AG10803 (cell line): Measurements from ENCODE around the gene CTNNBIP1.
A peak's percentile ranks its signal among the peaks of the same experiment; 100 is the strongest.

ENCODE experiments used
- DNase-seq: peaks from one replicate; pipeline ENCODE4 v3.0.0; 2010; ENCODE audit warnings: low read depth
- H3K4me3 ChIP-seq: 2 replicates; pipeline ENCODE4 v1.5.1; 2011; ENCODE audit warnings: mild to moderate bottlenecking, low read length, control low read depth
- TF ChIP-seq, protein P1 (sequence below): conservative IDR thresholded peaks from 2 replicates; pipeline ENCODE4 v1.5.1; 2011; ENCODE audit warnings: mild to moderate bottlenecking, low read length, control low read depth, inconsistent platforms

Gene CTNNBIP1

DNA sequence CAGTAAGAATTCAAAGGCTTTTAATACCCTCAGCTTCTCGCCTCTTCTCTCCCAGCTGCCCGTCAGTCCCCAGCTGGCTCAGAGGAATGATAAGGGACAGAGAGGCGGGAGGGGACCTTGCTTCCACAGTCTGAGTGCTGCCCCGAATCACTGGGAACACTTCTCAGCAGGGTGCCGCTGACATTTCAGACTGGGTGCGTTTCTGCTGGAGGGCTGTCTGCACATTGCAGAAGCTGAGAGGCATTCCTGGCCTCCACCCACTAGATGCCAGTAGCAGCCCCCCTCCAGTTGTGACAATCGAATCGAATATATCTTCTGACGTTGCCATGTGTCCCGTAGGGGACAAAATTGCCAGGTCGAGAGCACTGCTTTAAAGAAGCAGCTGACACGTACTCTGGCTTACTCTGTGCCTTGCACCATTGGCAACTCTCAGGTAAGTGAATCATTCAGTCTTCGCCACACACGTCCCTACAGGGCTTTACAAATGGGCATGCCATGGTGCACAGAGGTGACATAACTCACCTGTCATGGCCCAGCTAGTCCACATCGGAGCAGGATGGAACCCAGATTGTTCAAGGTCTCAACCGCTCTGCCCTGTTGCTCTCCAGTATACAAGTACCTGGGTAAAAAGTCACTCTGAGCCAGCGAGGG, 23.9 kb downstream of the CTNNBIP1 start:
- H3K4me3 ChIP-seq, result no peak overlapping the region
- no peak for DNase-seq
- TF ChIP-seq, protein P1, sequence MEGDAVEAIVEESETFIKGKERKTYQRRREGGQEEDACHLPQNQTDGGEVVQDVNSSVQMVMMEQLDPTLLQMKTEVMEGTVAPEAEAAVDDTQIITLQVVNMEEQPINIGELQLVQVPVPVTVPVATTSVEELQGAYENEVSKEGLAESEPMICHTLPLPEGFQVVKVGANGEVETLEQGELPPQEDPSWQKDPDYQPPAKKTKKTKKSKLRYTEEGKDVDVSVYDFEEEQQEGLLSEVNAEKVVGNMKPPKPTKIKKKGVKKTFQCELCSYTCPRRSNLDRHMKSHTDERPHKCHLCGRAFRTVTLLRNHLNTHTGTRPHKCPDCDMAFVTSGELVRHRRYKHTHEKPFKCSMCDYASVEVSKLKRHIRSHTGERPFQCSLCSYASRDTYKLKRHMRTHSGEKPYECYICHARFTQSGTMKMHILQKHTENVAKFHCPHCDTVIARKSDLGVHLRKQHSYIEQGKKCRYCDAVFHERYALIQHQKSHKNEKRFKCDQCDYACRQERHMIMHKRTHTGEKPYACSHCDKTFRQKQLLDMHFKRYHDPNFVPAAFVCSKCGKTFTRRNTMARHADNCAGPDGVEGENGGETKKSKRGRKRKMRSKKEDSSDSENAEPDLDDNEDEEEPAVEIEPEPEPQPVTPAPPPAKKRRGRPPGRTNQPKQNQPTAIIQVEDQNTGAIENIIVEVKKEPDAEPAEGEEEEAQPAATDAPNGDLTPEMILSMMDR, result no peak

DNA sequence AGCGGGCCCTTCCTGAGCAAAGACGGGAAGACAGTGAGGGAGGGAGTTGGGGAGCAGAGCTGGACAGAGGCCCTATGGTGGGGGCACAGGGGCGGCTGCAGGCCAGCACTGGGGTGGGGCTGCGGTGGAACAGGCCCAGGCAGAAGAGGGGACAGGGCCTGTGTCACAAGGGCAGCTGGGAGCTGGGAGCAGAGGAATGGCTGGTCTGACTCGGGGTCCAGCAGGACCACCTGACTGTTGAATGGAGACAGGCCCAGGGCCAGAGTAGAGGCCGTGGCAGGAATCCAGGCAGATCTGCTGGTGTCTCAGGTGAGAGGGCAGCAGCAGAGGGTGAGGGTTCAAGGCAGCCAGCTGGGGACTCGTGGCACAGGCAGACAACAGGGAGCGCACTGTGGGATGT, 25.3 kb downstream of the CTNNBIP1 start:
- DNase-seq, result no peak
- TF ChIP-seq, protein P1, result no peak

DNA sequence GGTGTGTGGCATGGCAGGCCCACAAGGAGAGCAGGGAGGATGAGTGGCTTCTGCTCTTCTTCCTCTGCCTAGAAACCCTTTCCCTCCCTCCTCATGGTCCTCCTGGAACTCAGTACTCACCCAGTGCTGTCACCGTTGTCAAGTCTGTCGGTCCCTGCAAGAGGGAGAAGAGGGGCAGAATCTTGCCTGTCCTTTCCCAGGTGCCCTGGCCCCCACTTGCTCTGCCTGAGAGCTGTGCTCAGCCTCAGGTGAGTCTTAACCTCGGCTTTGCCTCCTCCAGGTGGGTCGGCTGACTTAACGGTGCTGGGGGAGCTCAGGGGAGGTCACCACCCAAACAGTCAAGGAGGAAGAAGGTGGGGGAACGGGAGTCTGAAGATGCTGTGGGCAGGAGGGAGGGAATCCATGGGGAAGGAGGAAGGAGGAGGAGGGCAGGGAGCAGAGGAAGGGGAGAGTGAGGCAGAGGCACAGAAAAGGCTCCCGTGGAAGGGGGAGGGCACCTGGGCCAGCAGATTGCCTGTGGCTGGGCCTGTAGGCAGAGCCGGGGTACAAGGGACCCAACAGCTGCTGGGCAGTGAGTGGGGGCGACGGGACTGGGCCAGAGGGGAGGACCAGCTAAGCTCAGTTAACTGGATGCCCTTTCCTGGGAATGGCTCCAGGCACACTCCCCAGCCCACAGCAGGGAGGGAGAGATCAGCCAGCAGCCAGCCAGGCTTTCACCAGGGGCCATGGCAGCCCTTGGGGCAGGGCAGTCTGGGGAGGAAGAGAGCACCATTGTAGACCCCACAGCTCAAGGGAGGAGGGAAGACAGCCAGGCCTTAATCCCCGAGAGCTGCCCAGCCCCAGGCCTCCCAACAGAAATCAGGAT, 26.3 kb downstream of the CTNNBIP1 start:
- H3K4me3 ChIP-seq, result no peak overlapping the region
- DNase-seq, result no peak
- TF ChIP-seq, protein P1, result no peak

More for the DNA sequence above, 25.3 kb downstream of the CTNNBIP1 start:
- H3K4me3 ChIP-seq, result no peak overlapping the region

DNA sequence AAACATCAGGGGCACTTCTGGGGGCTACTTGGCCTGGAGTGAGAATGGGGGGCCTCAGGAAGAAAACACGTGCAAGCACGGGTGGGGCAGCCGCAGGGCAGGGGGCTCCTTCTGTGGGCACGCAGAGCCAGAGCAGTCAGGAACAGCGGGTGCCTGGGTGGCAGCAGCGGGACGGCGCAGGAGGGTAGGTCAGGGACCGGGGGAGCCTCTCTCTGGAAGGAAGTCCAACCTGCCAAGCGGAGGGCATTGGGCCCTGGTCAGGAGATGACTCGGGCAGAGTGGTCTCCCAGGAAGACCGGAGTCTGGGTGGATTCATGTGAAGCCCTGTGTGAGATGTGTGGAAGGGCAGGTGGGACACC, 27.1 kb downstream of the CTNNBIP1 start:
- TF ChIP-seq, protein P1, result no peak
- no peak overlapping the region for H3K4me3 ChIP-seq
- no peak for DNase-seq

DNA sequence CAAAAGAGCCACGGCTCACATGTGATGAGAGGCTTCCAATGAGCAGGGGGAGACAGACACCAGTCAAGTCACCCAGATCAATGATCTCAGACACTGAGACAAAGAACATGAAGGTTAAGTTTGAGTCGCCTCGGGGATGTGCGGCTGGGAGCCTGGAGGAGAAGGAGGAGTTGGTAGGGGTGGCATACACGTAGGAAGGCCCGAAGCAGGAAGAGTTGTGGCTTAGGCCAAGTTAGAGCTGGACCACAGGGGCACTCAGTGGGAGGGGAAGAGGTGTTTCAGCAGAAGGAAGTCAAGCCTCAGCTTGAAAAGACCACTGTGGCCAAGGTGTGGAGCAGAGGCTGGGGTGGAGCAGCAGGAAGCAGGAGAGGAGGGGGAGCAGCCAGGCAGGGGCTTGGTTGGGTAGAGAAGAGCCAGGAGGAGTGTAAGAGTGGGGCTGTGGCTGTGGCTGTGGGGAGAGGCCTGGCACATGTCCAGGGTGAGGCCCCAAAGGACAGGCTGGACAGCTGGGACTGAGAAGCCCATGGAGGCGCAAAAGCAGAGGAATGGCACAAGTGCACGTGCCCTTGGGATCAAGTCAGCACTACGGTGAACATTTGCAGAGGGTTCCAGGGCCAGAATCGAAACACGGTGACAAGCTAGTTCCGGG, 27.6 kb downstream of the CTNNBIP1 start:
- TF ChIP-seq, protein P1, result no peak
- no peak overlapping the region for H3K4me3 ChIP-seq
- no peak for DNase-seq

DNA sequence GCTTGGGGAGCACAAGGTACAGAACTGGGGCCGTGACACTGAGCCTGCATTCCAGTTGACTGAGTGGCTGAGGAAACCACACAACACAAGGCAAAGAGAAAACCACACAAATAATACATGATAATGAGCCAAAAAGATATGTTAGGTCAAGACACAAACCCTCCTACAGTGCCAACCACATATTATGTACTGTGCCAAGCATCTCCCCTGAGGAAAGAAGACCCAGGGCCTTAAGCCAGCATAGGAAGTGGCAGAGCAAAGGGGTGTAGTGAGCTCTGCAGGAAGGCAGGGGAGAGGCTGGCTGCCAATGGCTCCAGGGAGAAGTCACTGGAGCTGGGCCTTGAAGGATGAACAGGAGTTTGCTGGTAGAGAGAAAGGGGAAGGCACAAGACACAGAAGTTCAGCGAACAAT, 28.2 kb downstream of the CTNNBIP1 start:
- peak; percentile 75 for DNase-seq
- TF ChIP-seq, protein P1, result no peak
- no peak overlapping the region for H3K4me3 ChIP-seq
